ENCODE measurements around the gene CEBPA. TPM values are rescaled to one million over a fixed set of nuclear protein-coding genes. Genes with fewer than 3 reads are reported as not detected.

CEBPA gene
- polyA plus RNA-seq (2011; rRNA removed), result 0.28 and 0.50 TPM in 2 replicates
- polyA minus RNA-seq (2011; rRNA and poly(A)+ RNA removed), result 0.41 and 0.43 TPM in 2 replicates

- TF ChIP-seq CTCF (IDR thresholded peaks at IDR 0.05; ENCODE audit: insufficient read depth, low read depth, low read length), result peak; percentile 34; the same call in 1 of the 2 replicates
- Histone ChIP-seq H3K27me3 (ENCODE audit: control insufficient read depth, insufficient read depth, low read length) (peaks cover 27% of the 10 kb centered on the region), H3K36me3 (ENCODE audit: control insufficient read depth, insufficient read depth, low read length) (no peaks in the 10 kb centered on the region), H3K4me3 (ENCODE audit: low read depth, low read length) (peak within 1 kb of the TSS; percentile 62)
- DNase-seq (ENCODE audit: low read depth), result no peak
- POLR2A ChIA-PET, result no interaction called here
- CTCF ChIA-PET, result interaction anchor here (0.5 to 2.9 kb wide), 16 partner anchors 9 to 472 kb away, joined by 3 to 11 read pairs (median 5); partner anchors contain the start of gene CEBPG
These were observed at the start of gene CEBPA for GRCh38 chr19:33302175-33302973. TSS of gene CEBPA (minus strand) at chr19:33302534. CDS start at chr19:33302414, 120 bp downstream.

- POLR2A ChIA-PET, result no interaction called here
- no peak for DNase-seq (ENCODE audit: low read depth)
These were observed 48.4 kb upstream of the CEBPA start for GRCh38 chr19:33350538-33351309.

GRCh38 chr19:33349319-33350289, 47.3 kb upstream of the CEBPA start:
- no peak for TF ChIP-seq CTCF (IDR thresholded peaks at IDR 0.05; ENCODE audit: insufficient read depth, low read depth, low read length)
- no peak overlapping the region for H3K4me3 ChIP-seq (ENCODE audit: low read depth, low read length)
- DNase-seq (ENCODE audit: low read depth), result no peak
- H3K36me3 ChIP-seq (ENCODE audit: control insufficient read depth, insufficient read depth, low read length), result no peaks in the 10 kb centered on the region
- CTCF ChIA-PET, result interaction anchor here (1.0 kb wide), 1 partner anchor 67 kb away, joined by 4 read pairs; no protein-coding TSS in a partner anchor
- H3K27me3 ChIP-seq (ENCODE audit: control insufficient read depth, insufficient read depth, low read length), result peaks cover 13% of the 10 kb centered on the region
- POLR2A ChIA-PET, result no interaction called here

More at GRCh38 chr19:33350538-33351309, 48.4 kb upstream of the CEBPA start:
- no peak for TF ChIP-seq CTCF (IDR thresholded peaks at IDR 0.05; ENCODE audit: insufficient read depth, low read depth, low read length)
- Histone ChIP-seq H3K27me3 (ENCODE audit: control insufficient read depth, insufficient read depth, low read length) (peaks cover 9% of the 10 kb centered on the region), H3K4me3 (ENCODE audit: low read depth, low read length) (no peak overlapping the region), H3K36me3 (ENCODE audit: control insufficient read depth, insufficient read depth, low read length) (no peaks in the 10 kb centered on the region)
- CTCF ChIA-PET, result interaction anchor here (0.6 kb wide), 1 partner anchor 51 kb away, joined by 3 read pairs; no protein-coding TSS in a partner anchor

- POLR2A ChIA-PET, result no interaction called here
These were observed 46.1 kb upstream of the CEBPA start for GRCh38 chr19:33348301-33349010.

More at GRCh38 chr19:33348301-33349010, 46.1 kb upstream of the CEBPA start:
- DNase-seq (ENCODE audit: low read depth), result no peak
- H3K4me3 ChIP-seq (ENCODE audit: low read depth, low read length), result no peak overlapping the region
- CTCF ChIA-PET, result interaction anchor here (1.0 kb wide), 1 partner anchor 68 kb away, joined by 4 read pairs; no protein-coding TSS in a partner anchor
- peaks cover 16% of the 10 kb centered on the region for H3K27me3 ChIP-seq (ENCODE audit: control insufficient read depth, insufficient read depth, low read length)
- no peaks in the 10 kb centered on the region for H3K36me3 ChIP-seq (ENCODE audit: control insufficient read depth, insufficient read depth, low read length)
- TF ChIP-seq CTCF (IDR thresholded peaks at IDR 0.05; ENCODE audit: insufficient read depth, low read depth, low read length), result no peak
